Loucy (cell line): Measurements from ENCODE around the gene C9orf85.

ENCODE experiments used
- EZH2phosphoT487 ChIP-seq: fragments of 200-600 bp; IDR thresholded peaks from 2 replicates; pipeline ENCODE4 v1.6.1; 2018; ENCODE audit warnings: antibody characterized with exemption, mild to moderate bottlenecking, moderate library complexity, borderline replicate concordance
- TF ChIP-seq, protein P1 (sequence below): fragments of 200-600 bp; sonication (generic); conservative IDR thresholded peaks from 2 replicates; pipeline ENCODE4 v1.5.1; 2014; ENCODE audit warnings: mild to moderate bottlenecking, antibody characterized with exemption, low read length

DNA sequence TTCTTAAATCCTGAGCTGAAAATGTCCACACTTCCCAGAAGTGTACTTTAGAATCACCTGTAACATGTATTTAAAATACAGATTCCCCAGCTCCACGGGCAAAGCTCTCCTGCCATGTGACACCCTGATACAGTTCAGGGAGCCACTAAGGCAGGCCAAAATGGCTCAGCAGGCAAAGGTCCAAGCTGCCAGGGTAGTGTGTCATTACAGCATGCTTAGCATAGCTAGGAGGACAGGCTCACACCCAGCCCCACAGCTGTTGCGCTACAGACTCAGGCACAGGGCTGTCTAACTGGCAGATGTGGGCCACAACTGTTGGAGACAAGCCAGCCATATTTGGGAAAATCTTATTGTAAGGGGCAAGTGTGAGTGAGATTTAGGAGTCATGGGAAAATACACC lies 73.0 kb downstream of the C9orf85 start:
- TF ChIP-seq EZH2phosphoT487, result no peak
- TF ChIP-seq, protein P1, sequence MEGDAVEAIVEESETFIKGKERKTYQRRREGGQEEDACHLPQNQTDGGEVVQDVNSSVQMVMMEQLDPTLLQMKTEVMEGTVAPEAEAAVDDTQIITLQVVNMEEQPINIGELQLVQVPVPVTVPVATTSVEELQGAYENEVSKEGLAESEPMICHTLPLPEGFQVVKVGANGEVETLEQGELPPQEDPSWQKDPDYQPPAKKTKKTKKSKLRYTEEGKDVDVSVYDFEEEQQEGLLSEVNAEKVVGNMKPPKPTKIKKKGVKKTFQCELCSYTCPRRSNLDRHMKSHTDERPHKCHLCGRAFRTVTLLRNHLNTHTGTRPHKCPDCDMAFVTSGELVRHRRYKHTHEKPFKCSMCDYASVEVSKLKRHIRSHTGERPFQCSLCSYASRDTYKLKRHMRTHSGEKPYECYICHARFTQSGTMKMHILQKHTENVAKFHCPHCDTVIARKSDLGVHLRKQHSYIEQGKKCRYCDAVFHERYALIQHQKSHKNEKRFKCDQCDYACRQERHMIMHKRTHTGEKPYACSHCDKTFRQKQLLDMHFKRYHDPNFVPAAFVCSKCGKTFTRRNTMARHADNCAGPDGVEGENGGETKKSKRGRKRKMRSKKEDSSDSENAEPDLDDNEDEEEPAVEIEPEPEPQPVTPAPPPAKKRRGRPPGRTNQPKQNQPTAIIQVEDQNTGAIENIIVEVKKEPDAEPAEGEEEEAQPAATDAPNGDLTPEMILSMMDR, result no peak
